Measurements from ENCODE around the gene ZDHHC12.

The ZDHHC12 gene

GRCh38 chr9:128729766-128730517, 6.0 kb upstream of the ZDHHC12 start:
- no peak for DNase-seq

DNA sequence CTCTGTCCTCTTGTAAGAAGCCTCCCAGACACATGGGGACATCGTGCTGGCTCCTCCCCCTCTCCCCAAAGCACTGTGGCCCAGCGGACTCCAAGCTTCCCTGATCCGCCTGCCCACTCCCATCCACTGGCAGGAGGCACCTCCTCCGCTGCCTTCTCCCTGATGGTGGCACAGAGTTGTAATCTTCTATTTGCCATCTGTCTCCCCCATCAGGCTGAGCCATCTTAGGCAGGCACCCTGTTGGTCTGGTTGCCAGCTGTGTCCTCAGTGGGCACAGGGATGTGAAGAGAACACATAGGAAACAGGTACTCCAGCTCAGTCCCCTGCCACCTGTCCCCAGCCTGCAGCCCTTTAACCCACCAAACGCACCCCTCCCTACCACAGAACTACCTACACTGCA, 5.4 kb upstream of the ZDHHC12 start:
- no peak for DNase-seq

GRCh38 chr9:128728298-128728697, 4.4 kb upstream of the ZDHHC12 start:
- DNase-seq: no peak

- DNase-seq: no peak
These were observed 3.8 kb upstream of the ZDHHC12 start for GRCh38 chr9:128727640-128728248.

GRCh38 chr9:128724744-128725211, 851 bp upstream of the ZDHHC12 start:
- peak; percentile 50 for DNase-seq

DNA sequence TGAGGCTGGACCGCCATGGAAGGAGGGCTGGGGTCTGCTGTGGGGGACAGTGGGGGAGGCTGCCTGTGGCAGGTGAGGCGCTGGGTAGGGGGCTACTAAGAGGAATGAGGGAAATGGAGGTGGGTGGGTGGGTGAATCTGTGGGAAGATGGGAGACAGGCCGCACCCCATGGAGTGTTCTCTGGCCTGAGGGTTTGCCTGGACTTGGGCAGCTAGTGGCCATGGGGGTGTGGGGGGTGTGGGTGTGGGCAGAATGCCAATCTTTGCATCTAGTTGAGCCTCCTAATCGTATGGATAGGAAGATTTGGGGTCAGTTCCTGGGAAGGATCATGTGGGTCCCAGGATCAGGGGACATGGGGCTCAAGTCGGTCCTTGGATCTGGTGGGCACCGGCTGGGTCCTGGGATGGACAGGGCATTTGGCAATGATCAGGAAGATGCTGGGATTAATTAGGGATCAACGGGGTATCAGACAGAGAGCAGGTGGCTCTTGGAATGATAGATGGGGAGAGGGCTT, 518 bp downstream of the ZDHHC12 start:
- DNase-seq: no peak

GRCh38 chr9:128722380-128723351, 1.3 kb downstream of the ZDHHC12 start:
- DNase-seq: no peak

- DNase-seq: no peak
These were observed 2.4 kb downstream of the ZDHHC12 start for GRCh38 chr9:128721487-128722010.

DNA sequence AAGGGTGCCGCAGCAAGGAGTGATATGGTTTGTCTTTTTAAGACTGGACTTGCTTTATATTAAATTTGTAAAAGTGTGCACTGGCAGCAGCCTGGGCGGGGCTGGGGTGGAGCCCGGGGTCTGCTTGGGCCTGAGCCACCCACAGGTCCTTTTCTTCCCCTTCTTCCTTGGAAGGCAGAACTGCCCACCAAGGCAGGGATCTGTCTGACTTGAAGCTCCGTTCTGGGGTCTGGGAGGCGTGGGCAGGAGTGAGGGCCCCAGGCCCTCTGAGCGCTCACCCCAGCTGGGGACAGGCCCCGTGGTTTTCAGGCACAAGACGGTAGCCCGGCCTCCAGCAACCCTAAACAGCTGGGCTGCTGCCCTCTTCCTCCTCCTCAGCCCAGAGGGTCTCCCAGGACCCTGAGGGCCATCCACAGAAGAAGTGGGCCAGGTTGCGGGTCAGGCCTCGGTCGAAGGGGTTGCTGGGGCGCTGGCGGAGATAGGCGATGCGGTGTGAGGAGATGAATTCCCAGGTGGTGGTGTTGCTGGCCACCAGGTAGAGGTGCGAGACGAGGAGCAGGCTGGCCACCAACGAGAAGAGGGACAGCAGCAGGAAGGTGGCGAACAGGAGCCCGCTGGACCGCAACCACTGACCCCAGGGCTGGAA, 3.0 kb downstream of the ZDHHC12 start:
- no peak for DNase-seq

GRCh38 chr9:128719919-128720605, 3.9 kb downstream of the ZDHHC12 start:
- no peak for DNase-seq

DNA sequence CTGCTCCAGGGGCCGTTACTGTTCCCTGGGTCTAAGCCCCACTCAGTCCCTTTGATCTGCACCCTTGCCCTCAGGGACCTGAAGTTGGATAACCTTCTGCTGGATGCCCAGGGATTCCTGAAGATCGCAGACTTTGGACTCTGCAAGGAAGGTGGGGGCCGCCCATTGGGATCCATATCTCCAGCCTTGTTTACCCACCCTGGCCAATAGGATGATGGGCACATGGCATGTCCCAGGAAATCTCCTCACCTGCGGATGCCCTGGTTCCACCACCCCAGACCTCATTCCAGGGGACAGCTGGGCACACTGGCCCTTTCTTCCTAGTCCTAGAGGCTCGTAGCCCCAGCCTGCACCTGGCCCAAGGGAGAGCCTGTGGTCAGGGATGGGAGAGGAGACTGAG, 5.5 kb downstream of the ZDHHC12 start:
- no peak for DNase-seq

- DNase-seq: no peak
These were observed 5.9 kb downstream of the ZDHHC12 start for GRCh38 chr9:128718047-128718446.

- no peak for DNase-seq
These were observed 7.2 kb downstream of the ZDHHC12 start for GRCh38 chr9:128716581-128717254.

- DNase-seq: no peak
These were observed 8.5 kb downstream of the ZDHHC12 start for GRCh38 chr9:128715436-128715750.

DNA sequence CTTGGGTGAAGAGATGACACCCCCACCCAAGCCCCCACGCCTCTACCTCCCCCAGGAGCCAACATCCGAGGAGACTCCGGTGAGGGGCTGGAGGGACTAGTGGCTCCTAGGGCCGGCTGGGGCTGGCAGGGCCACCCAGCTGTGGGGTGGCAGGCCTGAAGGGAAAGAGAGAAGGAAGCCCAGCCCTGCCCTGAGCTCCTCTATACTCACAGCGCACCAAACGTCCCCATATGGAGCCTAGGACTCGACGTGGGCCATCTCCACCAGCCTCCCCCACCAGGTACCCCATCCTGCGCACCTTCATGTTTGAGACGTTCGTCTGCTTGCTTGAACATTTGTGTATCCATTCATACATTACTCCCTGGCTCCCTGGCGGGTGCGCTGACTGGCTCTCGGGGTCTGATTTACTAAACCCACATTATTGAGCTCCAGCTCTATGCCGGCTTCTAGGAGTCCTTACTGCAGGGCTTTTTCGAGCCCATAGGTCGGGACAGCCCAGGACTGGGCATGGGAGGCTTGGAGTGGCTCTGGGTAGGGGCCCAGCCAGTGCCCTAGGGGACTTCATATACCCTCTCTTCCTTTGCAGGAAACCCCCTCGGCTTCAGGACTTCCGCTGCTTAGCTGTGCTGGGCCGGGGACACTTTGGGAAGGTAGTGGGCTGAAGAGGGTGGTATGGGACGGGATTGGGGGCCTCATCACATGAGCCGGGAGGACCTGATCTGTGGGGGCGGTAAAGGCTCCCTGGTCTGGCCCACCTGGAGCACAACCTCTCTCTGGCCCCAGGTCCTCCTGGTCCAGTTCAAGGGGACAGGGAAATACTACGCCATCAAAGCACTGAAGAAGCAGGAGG, 9.1 kb downstream of the ZDHHC12 start:
- DNase-seq: no peak

- no peak for DNase-seq
These were observed 9.9 kb downstream of the ZDHHC12 start for GRCh38 chr9:128713941-128714573.

DNA sequence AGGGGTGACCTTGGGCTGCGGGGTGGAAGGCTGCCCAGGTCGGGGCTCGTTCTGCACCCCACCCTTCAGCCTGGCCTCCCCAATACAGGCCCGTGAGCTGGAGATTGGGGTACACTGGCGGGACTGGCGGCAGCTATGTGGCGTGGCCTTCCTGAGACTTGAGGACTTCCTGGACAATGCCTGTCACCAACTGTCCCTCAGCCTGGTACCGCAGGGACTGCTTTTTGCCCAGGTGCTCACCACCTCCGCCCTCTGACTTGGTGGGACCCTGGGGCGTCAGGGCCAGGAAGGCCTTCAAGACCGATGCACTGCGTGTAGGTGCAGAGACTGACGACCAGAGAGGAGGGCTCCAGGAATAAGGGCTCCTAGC, 10.5 kb downstream of the ZDHHC12 start:
- DNase-seq: no peak

DNA sequence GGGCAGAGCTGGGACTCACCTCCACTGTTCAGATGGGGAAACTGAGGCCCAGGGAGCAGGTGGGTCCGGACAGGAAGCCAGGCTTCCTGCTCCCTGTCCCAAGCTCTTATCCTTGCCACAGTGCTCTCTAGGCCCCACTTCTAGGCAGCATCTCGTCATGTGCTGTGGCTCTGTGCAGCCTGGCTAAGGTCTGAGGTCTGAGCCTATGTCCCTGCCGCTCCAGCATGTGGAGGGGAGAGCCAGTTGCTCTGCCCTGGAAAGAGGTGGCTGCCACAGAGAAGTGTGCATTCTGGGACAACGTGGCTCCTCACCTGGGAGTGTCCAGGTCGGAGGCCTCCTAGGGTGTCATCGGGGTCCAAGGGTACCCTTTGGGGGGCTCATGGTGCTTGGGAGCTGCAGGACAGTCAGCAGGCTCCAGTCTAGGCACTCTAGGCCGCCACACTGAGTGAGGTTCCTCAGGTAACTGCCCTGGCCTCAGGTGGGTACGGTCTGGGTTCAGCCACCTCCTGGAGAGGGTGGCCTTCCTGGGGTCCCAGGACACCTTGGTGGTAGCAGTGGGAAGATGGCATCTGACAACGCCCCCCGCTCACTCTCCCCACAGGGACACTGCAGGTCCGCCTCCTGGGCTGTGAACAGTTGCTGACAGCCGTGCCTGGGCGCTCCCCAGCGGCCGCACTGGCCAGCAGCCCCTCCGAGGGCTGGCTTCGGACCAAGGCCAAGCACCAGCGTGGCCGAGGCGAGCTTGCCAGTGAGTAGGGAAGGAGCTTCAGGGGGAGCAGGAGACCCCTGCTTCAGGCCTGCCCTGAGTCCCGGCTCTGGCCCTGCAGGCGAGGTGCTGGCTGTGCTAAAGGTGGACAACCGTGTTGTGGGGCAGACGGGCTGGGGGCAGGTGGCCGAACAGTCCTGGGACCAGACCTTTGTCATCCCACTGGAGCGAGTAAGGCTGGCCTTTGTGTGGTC, 11.2 kb downstream of the ZDHHC12 start:
- DNase-seq: no peak

DNA sequence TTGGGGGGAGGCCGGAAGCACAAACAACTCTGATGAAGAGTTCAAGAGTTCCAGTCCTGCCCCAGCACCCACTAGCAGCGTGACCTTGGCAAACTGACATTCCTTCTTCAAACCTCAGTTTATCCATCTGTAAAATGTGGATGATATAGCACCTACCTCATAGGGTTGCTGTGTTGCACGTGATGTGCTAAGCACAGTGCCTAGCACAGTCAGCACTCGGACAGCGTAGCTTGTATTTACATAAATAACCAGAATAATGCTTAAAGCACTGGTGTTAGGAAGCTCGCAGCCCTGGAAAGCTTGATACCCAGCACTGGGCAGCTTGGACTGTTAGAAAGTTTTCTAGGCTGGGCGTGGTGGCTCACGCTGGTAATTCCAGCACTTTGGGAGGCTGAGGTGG, 16.5 kb downstream of the ZDHHC12 start:
- DNase-seq: no peak
